Inferior parietal cortex (tissue), 1 donor: ENCODE measurements around the gene GPATCH2L.
A peak's percentile ranks its signal among the peaks of the same experiment; 100 is the strongest.

Source experiments
- DNase-seq: peaks from one replicate; pipeline ENCODE4 v3.0.0-alpha.2; 2016; ENCODE audit errors: extremely low spot score

Gene GPATCH2L

GRCh38 chr14:76136476-76137110 lies 15.1 kb upstream of the GPATCH2L start:
- no peak for DNase-seq

DNA sequence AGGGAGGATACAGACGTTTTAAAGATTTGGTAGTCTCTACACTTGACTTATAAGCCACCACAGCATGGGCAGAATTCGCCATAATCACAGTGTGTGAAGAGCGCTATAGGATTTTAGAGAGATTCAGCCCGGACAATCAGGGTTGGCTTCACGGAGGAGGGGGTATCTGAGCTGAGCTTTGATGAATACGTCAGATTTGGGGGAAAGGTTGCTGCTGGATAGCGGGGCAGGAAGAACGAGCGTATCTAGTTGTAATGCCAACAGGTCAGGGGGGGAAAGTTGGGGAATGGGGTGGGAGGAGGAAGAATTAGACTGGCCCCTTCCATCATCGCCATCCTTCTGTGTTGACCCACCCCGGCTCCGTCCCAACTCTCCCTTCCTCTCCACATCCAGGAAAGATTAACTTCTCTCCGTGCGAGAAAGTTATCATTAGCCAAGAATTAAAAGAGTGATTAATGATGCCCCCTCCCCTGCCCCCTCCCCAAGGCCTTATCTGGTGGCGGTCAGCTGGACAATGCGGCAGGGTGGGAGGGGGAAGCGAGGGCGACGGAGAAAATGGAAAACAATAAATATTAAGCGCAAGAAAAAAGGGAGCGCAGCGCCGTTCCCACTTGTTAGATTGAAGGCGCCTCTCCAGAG lies 13.5 kb upstream of the GPATCH2L start:
- no peak for DNase-seq

- no peak for DNase-seq
These were observed 12.7 kb upstream of the GPATCH2L start for GRCh38 chr14:76138758-76139723.

GRCh38 chr14:76143642-76144041 lies 8.1 kb upstream of the GPATCH2L start:
- DNase-seq: no peak

- DNase-seq: no peak
These were observed 4.7 kb upstream of the GPATCH2L start for GRCh38 chr14:76146976-76147375.

DNA sequence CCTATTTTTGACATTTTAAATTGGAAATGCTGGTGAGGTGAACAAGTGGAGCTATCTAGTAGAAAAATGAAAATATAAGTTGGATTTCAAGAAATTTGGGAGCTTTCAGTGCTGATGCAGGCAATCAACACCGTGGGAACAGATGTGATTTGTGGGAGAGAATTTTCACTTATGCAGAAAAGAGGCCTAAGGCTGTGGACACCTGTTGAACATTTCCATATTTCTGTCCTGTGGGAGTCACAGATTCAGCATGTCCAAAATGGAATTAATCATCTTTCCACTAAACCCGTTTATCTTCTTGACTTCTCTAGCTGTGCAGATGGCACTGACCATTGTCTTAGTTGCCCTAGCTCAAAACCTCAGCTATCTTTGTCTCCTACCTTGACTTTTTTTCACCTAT lies 2.5 kb upstream of the GPATCH2L start:
- DNase-seq: no peak

DNA sequence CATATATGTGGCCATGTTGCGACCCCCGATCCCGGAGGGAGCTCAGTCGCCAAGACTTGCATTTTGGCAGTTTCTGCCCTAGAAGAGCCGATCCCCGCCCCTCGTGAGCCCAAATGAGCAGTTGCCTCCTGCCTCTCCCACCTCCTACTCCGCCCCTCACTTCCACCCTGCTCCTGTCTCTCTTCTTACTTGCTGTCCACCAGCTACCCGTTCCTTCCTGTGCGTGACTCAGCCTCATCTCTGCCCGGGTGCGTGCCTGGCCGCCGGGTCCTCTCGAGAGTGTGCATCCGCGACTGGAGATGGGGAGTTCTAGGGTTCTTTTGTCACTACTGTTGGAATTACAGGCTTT lies 585 bp downstream of the GPATCH2L start:
- DNase-seq: peak; percentile 15

DNA sequence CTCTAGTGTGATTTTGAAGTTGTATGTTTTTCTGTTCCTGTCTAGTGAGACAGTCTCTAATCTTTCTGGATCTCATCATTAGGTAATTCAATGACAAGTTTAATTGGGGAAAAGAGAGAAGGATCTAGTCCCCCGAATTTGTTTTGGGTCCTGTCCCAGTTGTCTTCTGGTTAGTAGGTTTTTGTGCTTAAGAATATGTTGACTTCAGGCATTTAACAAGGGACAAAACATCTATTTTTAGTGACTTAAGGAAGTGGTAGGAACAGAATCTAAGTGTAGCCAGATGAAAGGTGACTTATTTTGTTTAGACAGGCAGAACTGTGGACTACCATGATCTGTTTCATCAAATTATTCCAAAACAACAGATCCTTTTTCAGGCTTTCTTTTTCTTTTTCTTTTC lies 2.2 kb downstream of the GPATCH2L start:
- DNase-seq: no peak

DNA sequence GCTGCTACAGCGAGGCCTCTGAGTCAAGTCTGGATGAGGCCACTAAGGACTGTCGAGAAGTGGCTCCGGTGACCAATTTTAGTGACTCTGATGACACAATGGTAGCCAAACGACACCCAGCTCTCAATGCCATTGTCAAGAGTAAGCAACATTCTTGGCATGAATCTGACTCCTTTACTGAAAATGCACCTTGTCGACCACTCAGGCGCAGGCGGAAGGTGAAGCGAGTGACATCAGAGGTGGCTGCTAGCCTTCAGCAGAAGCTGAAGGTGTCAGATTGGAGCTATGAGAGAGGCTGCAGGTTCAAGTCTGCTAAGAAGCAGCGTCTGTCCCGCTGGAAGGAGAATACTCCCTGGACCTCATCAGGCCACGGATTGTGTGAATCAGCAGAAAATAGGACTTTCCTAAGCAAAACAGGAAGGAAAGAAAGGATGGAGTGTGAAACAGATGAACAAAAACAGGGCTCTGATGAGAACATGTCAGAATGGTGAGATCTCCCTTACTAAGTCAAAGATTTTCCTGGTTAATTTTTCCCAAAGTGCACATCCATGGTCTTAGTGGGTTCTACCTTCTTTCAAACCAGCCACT lies 2.9 kb downstream of the GPATCH2L start:
- no peak for DNase-seq

- DNase-seq: no peak
These were observed 12.1 kb downstream of the GPATCH2L start for GRCh38 chr14:76163668-76164363.

GRCh38 chr14:76168531-76168930 lies 16.8 kb downstream of the GPATCH2L start:
- no peak for DNase-seq

DNA sequence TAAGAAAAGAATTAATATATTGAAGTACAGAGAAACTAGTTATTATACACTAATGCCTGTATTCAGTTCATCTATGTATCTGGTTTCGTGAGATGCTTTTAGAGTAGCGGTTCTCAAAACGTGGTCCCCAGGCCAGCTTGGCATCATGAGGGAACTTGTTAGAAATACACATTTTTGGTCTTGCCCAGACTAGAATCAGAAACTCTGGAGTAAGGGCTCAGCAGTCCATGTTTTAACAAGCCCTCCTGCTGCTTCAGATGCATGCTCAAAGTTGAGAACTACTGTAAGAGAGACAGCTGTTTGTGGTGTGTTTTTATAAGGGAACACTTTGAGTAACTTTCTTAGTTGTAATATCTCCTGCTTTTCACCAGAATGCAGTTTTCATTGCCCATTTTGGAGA lies 18.1 kb downstream of the GPATCH2L start:
- no peak for DNase-seq

- no peak for DNase-seq
These were observed 23.3 kb downstream of the GPATCH2L start for GRCh38 chr14:76174982-76175381.

GRCh38 chr14:76175942-76176341 lies 24.2 kb downstream of the GPATCH2L start:
- DNase-seq: no peak

- no peak for DNase-seq
These were observed 29.8 kb downstream of the GPATCH2L start for GRCh38 chr14:76181546-76181945.

DNA sequence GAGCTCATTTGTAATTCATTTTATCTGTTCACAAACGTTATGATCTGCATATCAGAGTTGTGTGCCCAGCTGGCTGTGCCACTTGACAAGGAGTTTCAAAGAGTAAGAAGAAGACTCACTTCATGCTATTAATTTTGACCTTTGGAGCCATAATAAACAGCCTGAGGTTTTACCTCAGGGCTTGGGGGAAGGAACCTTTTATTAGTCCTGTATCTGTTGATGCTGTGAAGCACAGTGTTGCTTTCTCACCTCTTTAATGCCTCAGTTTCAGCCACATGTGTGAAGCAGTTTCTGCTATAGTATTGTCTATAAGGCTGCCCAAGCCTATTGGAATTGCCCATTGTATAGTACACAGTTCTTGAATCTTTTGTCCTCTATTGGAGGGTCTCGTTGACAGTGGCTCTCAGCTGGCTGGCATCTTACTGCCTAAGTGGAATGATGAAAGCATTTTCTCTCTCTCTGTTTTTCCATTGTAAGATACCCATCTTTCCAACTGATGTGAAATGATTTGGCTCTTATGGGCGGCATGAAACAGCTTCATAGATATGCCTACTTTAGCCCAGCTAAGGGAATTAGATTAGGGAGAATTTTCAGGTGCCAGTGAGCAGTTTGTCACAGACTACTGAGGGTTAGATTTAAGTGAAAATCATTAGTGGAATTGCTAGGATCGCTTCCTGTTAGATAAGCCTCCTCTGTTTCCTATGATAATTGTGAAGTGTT lies 34.7 kb downstream of the GPATCH2L start:
- DNase-seq: no peak

DNA sequence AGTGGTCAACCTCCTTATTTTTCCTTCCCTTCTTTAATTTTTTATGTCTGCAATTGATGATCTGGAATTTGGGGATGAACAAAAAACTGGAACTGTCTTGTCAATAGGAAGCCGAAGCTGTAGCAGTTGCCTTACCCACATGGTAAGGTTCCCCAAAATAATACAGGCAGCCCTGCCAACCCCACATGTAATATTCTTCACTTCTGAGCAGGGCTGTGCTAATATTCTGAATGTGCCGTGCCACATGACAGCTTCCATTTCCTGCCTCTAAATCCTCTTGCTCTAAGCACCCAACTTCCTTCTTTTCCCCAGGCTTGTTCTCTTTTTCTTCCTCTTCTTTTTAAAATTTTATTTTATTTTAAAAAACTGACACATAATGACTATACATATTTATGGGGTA lies 39.6 kb downstream of the GPATCH2L start:
- DNase-seq: no peak

DNA sequence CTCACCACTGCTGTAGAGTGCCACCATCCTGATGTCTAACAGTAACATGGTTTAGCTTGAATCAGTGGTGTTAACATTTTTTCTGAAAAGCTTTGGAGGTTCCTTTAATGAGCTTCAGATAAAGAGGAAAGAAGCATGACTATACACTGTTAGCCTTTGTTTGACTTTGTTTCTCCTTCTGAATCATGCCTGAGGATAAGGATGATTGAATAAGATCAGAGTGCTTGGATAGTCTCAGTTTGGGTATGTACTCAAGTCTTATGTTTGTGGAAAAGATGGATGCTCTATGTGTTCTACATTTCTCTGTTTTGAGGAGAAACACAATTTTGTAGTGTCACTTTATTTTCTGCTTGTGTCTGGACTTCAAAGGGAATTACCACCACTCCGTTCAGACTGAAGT lies 42.0 kb downstream of the GPATCH2L start:
- no peak for DNase-seq

DNA sequence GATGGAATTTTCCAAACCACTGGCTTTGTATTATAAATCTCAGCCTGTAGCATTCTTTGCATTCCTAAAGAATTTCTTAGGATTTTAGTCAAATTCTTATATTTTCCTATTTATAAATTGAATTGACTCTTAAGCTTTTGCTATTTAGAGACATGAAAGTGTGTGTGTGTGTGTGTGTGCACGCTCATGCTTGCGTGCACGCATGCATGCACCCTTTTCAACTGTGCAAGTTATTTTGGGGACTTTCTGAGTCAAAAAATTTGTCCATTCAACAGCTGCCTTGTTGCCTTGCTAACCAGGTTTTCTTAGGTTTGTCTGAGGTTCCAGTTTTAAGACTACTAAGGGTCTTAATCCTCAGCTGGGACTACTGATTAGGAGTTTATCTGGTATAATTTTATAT lies 42.6 kb downstream of the GPATCH2L start:
- no peak for DNase-seq

DNA sequence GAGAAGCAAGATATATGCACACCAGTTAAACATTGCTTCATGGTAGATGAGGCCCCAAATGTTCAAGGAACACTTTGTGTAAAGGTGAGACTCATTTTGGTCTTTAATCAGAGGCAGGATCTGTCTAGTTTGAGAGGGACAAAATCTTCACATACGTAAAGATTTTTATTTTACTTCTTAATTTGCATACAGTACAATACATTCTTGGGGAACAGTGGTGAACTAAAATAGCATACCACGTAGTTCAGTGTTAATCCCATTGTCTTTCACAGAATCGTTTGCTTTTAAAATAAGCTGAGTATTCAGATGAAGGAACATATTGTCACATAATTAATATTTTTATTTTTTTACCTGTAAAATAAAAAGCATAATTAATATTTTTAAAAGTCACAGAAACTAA lies 43.3 kb downstream of the GPATCH2L start:
- no peak for DNase-seq
